BLaER1 treated with 17β-estradiol and CSF1 and Interleukin-3, amounts not matched to agents 10 nM and 100 nM (cell line): ENCODE results near the gene NOP16.

ENCODE experiments used
- H3K27ac ChIP-seq, 11 experiments: shearing (Covaris generic); formaldehyde crosslinking; 2 replicates each; pipeline ENCODE4 v1.8.1; 2022
- H3K27me3 ChIP-seq, 11 experiments: shearing (Covaris generic); formaldehyde crosslinking; 2 replicates each; pipeline ENCODE4 v1.8.1; 2022
- H3K36me3 ChIP-seq, 11 experiments: shearing (Covaris generic); formaldehyde crosslinking; 2 replicates each; pipeline ENCODE4 v1.8.1; 2022
- H3K4me1 ChIP-seq, 10 experiments: shearing (Covaris generic); formaldehyde crosslinking; 2 replicates each; pipeline ENCODE4 v1.8.1; 2022
- H3K4me2 ChIP-seq, 11 experiments: shearing (Covaris generic); formaldehyde crosslinking; 2 replicates each; pipeline ENCODE4 v1.8.1; 2022
- H3K4me3 ChIP-seq, 10 experiments: shearing (Covaris generic); formaldehyde crosslinking; 2 replicates each; pipeline ENCODE4 v1.8.1; 2022
- H3K9ac ChIP-seq, 11 experiments: shearing (Covaris generic); formaldehyde crosslinking; 2 replicates each; pipeline ENCODE4 v1.8.1; 2022
- H3K9me3 ChIP-seq, 11 experiments: shearing (Covaris generic); formaldehyde crosslinking; replicated peaks in 1 of 11; 2 replicates each; pipeline ENCODE4 v1.8.1; 2022
- H4K20me1 ChIP-seq, 11 experiments: shearing (Covaris generic); formaldehyde crosslinking; 2 replicates each; pipeline ENCODE4 v1.8.1; 2022
- Cebpa-rat ChIP-seq, 11 experiments: shearing (Covaris generic); IDR thresholded peaks; 2 replicates each; pipeline ENCODE4 v1.8.1; 2022

The NOP16 gene

GRCh38 chr5:176388444-176389134, at the start of gene NOP16, which contains the start of gene HIGD2A:
Gene NOP16 (minus strand): TSS chr5:176388598. CDS start chr5:176388539, 59 bp downstream.
Gene HIGD2A (plus strand): TSS chr5:176388751. CDS start chr5:176388820, 69 bp downstream.
- Histone ChIP-seq H4K20me1 (peaks cover 0 to 55% (median 41%) of the 10 kb centered on the region in 11 experiments; a peak in 20 of 22 replicates), H3K36me3 (peaks cover 44 to 78% (median 72%) of the 10 kb centered on the region in 11 experiments), H3K4me1 (peaks cover 32 to 74% (median 53%) of the 10 kb centered on the region in 10 experiments), H3K9ac (peak within 1 kb of the TSS; percentile 91 to 99 (median 97)), H3K27me3 (no peaks in the 10 kb centered on the region), H3K4me2 (peak within 1 kb of the TSS; percentile 83 to 100 (median 94)), H3K9me3 (no peaks in the 10 kb centered on the region), H3K27ac (peak within 1 kb of the TSS; percentile 92 to 99 (median 97)), H3K4me3 (peak within 1 kb of the TSS; percentile 77 to 91 (median 84))
- no peak for TF ChIP-seq Cebpa-rat (IDR thresholded peaks at IDR 0.05)

GRCh38 chr5:176436656-176437055, 48.3 kb upstream of the NOP16 start:
- peaks cover 22 to 67% (median 59%) of the 10 kb centered on the region in 10 experiments for H3K4me1 ChIP-seq
- peak overlapping the region in 10 of 11 experiments; percentile 29 to 88 (median 80); a peak in 20 of 22 replicates for H3K27ac ChIP-seq
- H3K4me3 ChIP-seq: peak overlapping the region; percentile 37 to 65 (median 48); a peak in 18 of 20 replicates

GRCh38 chr5:176432707-176433106, 44.3 kb upstream of the NOP16 start:
- H3K9ac ChIP-seq: no peak overlapping the region
- H3K27me3 ChIP-seq: no peaks in the 10 kb centered on the region
- H3K4me1 ChIP-seq: peaks cover 28 to 45% (median 40%) of the 10 kb centered on the region in 10 experiments
- TF ChIP-seq Cebpa-rat (IDR thresholded peaks at IDR 0.05): no peak
- no peak overlapping the region for H3K27ac ChIP-seq
- no peak overlapping the region for H3K4me2 ChIP-seq
- H3K4me3 ChIP-seq: no peak overlapping the region
- no peaks in the 10 kb centered on the region for H3K36me3 ChIP-seq
- H3K9me3 ChIP-seq: peaks cover 0 to 47% (median 27%) of the 10 kb centered on the region in 11 experiments; a peak in 17 of 22 replicates
- H4K20me1 ChIP-seq: no peaks in the 10 kb centered on the region

More at GRCh38 chr5:176436656-176437055, 48.3 kb upstream of the NOP16 start:
- H3K9me3 ChIP-seq: peaks cover 0 to 37% (median 24%) of the 10 kb centered on the region in 11 experiments; a peak in 17 of 22 replicates
- no peaks in the 10 kb centered on the region for H3K36me3 ChIP-seq
- 0 out of 22 replicates have a peak, but pooled peaks of 1 of the 11 experiments have one; percentile 9 for TF ChIP-seq Cebpa-rat (IDR thresholded peaks at IDR 0.05)
- peak overlapping the region; percentile 71 to 94 (median 85) for H3K4me2 ChIP-seq
- peak overlapping the region; percentile 38 to 75 (median 71) for H3K9ac ChIP-seq
- H3K27me3 ChIP-seq: no peaks in the 10 kb centered on the region
- H4K20me1 ChIP-seq: no peaks in the 10 kb centered on the region

GRCh38 chr5:176429972-176430371, 41.6 kb upstream of the NOP16 start:
- no peak overlapping the region for H3K4me3 ChIP-seq
- H3K4me1 ChIP-seq: peaks cover 10 to 18% (median 15%) of the 10 kb centered on the region in 10 experiments
- H3K27me3 ChIP-seq: no peaks in the 10 kb centered on the region
- H3K9ac ChIP-seq: peak overlapping the region; percentile 27 to 67 (median 57); a peak in 17 of 22 replicates
- no peak for TF ChIP-seq Cebpa-rat (IDR thresholded peaks at IDR 0.05)
- peaks cover 13 to 62% (median 44%) of the 10 kb centered on the region in 11 experiments for H3K9me3 ChIP-seq
- peak overlapping the region in 10 of 11 experiments; percentile 51 to 82 (median 71); a peak in 18 of 22 replicates for H3K27ac ChIP-seq
- peak overlapping the region; percentile 58 to 90 (median 72); a peak in 21 of 22 replicates for H3K4me2 ChIP-seq
- 0 out of 22 replicates have a peak, but pooled peaks cover 0 to 4% (median 0%) of the 10 kb centered on the region in 11 experiments for H3K36me3 ChIP-seq
- no peaks in the 10 kb centered on the region for H4K20me1 ChIP-seq

- H3K9me3 ChIP-seq: peaks cover 19 to 64% (median 55%) of the 10 kb centered on the region in 11 experiments
Measured at GRCh38 chr5:176427971-176428370, 39.6 kb upstream of the NOP16 start.

GRCh38 chr5:176426876-176427275, 38.5 kb upstream of the NOP16 start:
- no peak overlapping the region for H3K4me2 ChIP-seq
- 0 out of 22 replicates have a peak, but pooled peaks cover 0 to 4% (median 0%) of the 10 kb centered on the region in 11 experiments for H3K36me3 ChIP-seq
- H3K27me3 ChIP-seq: no peaks in the 10 kb centered on the region
- H3K4me3 ChIP-seq: no peak overlapping the region
- no peak overlapping the region for H3K9ac ChIP-seq
- H3K27ac ChIP-seq: no peak overlapping the region
- H4K20me1 ChIP-seq: no peaks in the 10 kb centered on the region
- peaks cover 28 to 68% (median 58%) of the 10 kb centered on the region in 11 experiments for H3K9me3 ChIP-seq
- TF ChIP-seq Cebpa-rat (IDR thresholded peaks at IDR 0.05): no peak
- peaks cover 10 to 18% (median 15%) of the 10 kb centered on the region in 10 experiments for H3K4me1 ChIP-seq

More at GRCh38 chr5:176427971-176428370, 39.6 kb upstream of the NOP16 start:
- Histone ChIP-seq H3K4me1 (peaks cover 10 to 18% (median 15%) of the 10 kb centered on the region in 10 experiments), H3K4me2 (no peak overlapping the region), H3K4me3 (no peak overlapping the region), H3K9ac (no peak overlapping the region), H4K20me1 (no peaks in the 10 kb centered on the region), H3K36me3 (0 out of 22 replicates have a peak, but pooled peaks cover 0 to 4% (median 0%) of the 10 kb centered on the region in 11 experiments), H3K27ac (no peak overlapping the region), H3K27me3 (no peaks in the 10 kb centered on the region)
- no peak for TF ChIP-seq Cebpa-rat (IDR thresholded peaks at IDR 0.05)

GRCh38 chr5:176425791-176426190, 37.4 kb upstream of the NOP16 start:
- no peaks in the 10 kb centered on the region for H4K20me1 ChIP-seq
- peaks cover 8 to 14% (median 13%) of the 10 kb centered on the region in 10 experiments for H3K4me1 ChIP-seq
- no peak overlapping the region for H3K27ac ChIP-seq
- no peak overlapping the region for H3K9ac ChIP-seq
- TF ChIP-seq Cebpa-rat (IDR thresholded peaks at IDR 0.05): no peak
- no peaks in the 10 kb centered on the region for H3K27me3 ChIP-seq
- H3K4me3 ChIP-seq: no peak overlapping the region
- H3K4me2 ChIP-seq: no peak overlapping the region
- H3K9me3 ChIP-seq: peaks cover 39 to 68% (median 63%) of the 10 kb centered on the region in 11 experiments
- H3K36me3 ChIP-seq: 0 out of 22 replicates have a peak, but pooled peaks cover 0 to 4% (median 0%) of the 10 kb centered on the region in 11 experiments

GRCh38 chr5:176425138-176425537, 36.7 kb upstream of the NOP16 start:
- H3K4me1 ChIP-seq: peaks cover 2 to 8% (median 7%) of the 10 kb centered on the region in 10 experiments
- H3K27ac ChIP-seq: no peak overlapping the region
- no peak for TF ChIP-seq Cebpa-rat (IDR thresholded peaks at IDR 0.05)
- H4K20me1 ChIP-seq: no peaks in the 10 kb centered on the region
- H3K9ac ChIP-seq: no peak overlapping the region
- H3K27me3 ChIP-seq: no peaks in the 10 kb centered on the region
- H3K4me2 ChIP-seq: no peak overlapping the region
- H3K36me3 ChIP-seq: 0 out of 22 replicates have a peak, but pooled peaks cover 0 to 4% (median 0%) of the 10 kb centered on the region in 11 experiments
- peaks cover 41 to 74% (median 70%) of the 10 kb centered on the region in 11 experiments for H3K9me3 ChIP-seq
- no peak overlapping the region for H3K4me3 ChIP-seq

GRCh38 chr5:176424181-176424580, 35.8 kb upstream of the NOP16 start:
- no peak for TF ChIP-seq Cebpa-rat (IDR thresholded peaks at IDR 0.05)
- Histone ChIP-seq H3K9ac (no peak overlapping the region), H3K27me3 (no peaks in the 10 kb centered on the region), H3K4me1 (no peaks in the 10 kb centered on the region), H3K4me3 (no peak overlapping the region), H3K36me3 (0 out of 22 replicates have a peak, but pooled peaks cover 0 to 4% (median 0%) of the 10 kb centered on the region in 11 experiments), H4K20me1 (no peaks in the 10 kb centered on the region), H3K4me2 (no peak overlapping the region), H3K27ac (no peak overlapping the region), H3K9me3 (peaks cover 41 to 80% (median 76%) of the 10 kb centered on the region in 11 experiments)
